H1 (cell line): ENCODE results near the gene FIZ1. TPM values are rescaled to one million over a fixed set of nuclear protein-coding genes. Genes with fewer than 3 reads are reported as not detected.
A peak's percentile ranks its signal among the peaks of the same experiment; 100 is the strongest.

ENCODE experiments used
- CTCF ChIA-PET: fragments of 300-600 bp; sonication (Branson Sonifier 250); formaldehyde crosslinking; loops from one replicate; lab custom pipeline; 2021; ENCODE audit not compliant: partially characterized antibody; lab: Charles Lee
- POLR2A ChIA-PET: fragments of 300-600 bp; sonication (Branson Sonifier 250); formaldehyde crosslinking; loops from one replicate; lab custom pipeline; 2021; ENCODE audit warnings: inconsistent platforms; ENCODE audit not compliant: partially characterized antibody; lab: Charles Lee
- DNase-seq, 2 experiments: peaks; one replicate each; pipeline versions ENCODE4 v3.0.0 to v3.0.0-alpha.2; 2010 to 2022; ENCODE audit warnings: low spot score in 2 of 2, low read depth in 1 of 2, mixed read lengths in 1 of 2
- FAIRE-seq: peaks from 2 replicates; lab custom pipeline; 2011; peaks lifted over from hg19 to GRCh38; lab: Jason Lieb, UNC
- H2AFZ ChIP-seq: 2 replicates; pipeline ENCODE4 v1.8.1; 2012; ENCODE audit warnings: low read length, inconsistent platforms
- H2AK5ac ChIP-seq: 2 replicates; pipeline ENCODE4 v1.6.1; 2013; ENCODE audit warnings: low read depth, low read length
- H2BK120ac ChIP-seq: replicated peaks from 2 replicates; pipeline ENCODE3; 2013; ENCODE audit warnings: low read depth, low read length, inconsistent platforms
- H2BK12ac ChIP-seq: 2 replicates; pipeline ENCODE4 v1.6.1; 2013; ENCODE audit warnings: low read depth, low read length
- H2BK15ac ChIP-seq: 2 replicates; pipeline ENCODE4 v1.6.1; 2013; ENCODE audit warnings: low read length
- H2BK20ac ChIP-seq: 2 replicates; pipeline ENCODE4 v1.6.1; 2013; ENCODE audit warnings: low read length
- H2BK5ac ChIP-seq: 2 replicates; pipeline ENCODE4 v1.6.1; 2013; ENCODE audit warnings: low read depth, low read length
- H3K14ac ChIP-seq: 2 replicates; pipeline ENCODE4 v1.6.1; 2013; ENCODE audit warnings: inconsistent platforms; ENCODE audit not compliant: insufficient read length
- H3K18ac ChIP-seq: 2 replicates; pipeline ENCODE4 v1.6.1; 2013; ENCODE audit warnings: low read length; ENCODE audit errors: extremely low read depth
- H3K23ac ChIP-seq: 2 replicates; pipeline ENCODE4 v1.6.1; 2013; ENCODE audit warnings: inconsistent platforms; ENCODE audit not compliant: insufficient read length
- H3K23me2 ChIP-seq: 2 replicates; pipeline ENCODE4 v1.6.1; 2013; ENCODE audit warnings: low read depth, low read length
- H3K27ac ChIP-seq: 2 replicates; pipeline ENCODE4 v1.6.1; 2011; ENCODE audit warnings: low read depth, low read length, inconsistent platforms
- H3K27me3 ChIP-seq, 4 experiments: replicated peaks in 1 of 4; 1 replicate in 1 of 4; 2 replicates in 3 of 4; pipeline versions ENCODE4 v1.6.1 to v1.8.1; 2011 to 2013; ENCODE audit warnings: low read length in 3 of 4, mild to moderate bottlenecking in 3 of 4, inconsistent platforms in 2 of 4, mixed read lengths in 2 of 4, moderate library complexity in 1 of 4; ENCODE audit not compliant: control insufficient read depth in 3 of 4, insufficient read depth in 3 of 4; ENCODE audit errors: extremely low read depth in 1 of 4
- H3K36me3 ChIP-seq, 4 experiments: 2 replicates each; pipeline versions ENCODE4 v1.6.1 to v1.8.1; 2011 to 2013; ENCODE audit warnings: mild to moderate bottlenecking in 4 of 4, low read length in 3 of 4, moderate library complexity in 2 of 4, control low read depth in 1 of 4, inconsistent platforms in 1 of 4; ENCODE audit not compliant: insufficient read depth in 4 of 4, control insufficient read depth in 2 of 4
- H3K4ac ChIP-seq: replicated peaks from 2 replicates; pipeline ENCODE3; 2013; ENCODE audit warnings: low read length, low read depth, mixed read lengths, inconsistent platforms; ENCODE audit not compliant: insufficient read length
- H3K4me1 ChIP-seq, 4 experiments: replicated peaks in 1 of 4; 1 replicate in 1 of 4; 2 replicates in 3 of 4; pipeline versions ENCODE4 v1.6.1 to v1.8.1; 2011 to 2013; ENCODE audit warnings: low read length in 3 of 4, inconsistent platforms in 2 of 4, mixed read lengths in 1 of 4; ENCODE audit not compliant: insufficient read depth in 4 of 4, control insufficient read depth in 3 of 4
- H3K4me2 ChIP-seq, 2 experiments: 2 replicates each; pipeline versions ENCODE4 v1.6.1 to v1.8.1; 2011 to 2013; ENCODE audit warnings: low read depth in 2 of 2, low read length in 2 of 2, control low read depth in 1 of 2, inconsistent platforms in 1 of 2, mild to moderate bottlenecking in 1 of 2; ENCODE audit not compliant: insufficient read depth in 1 of 2
- H3K4me3 ChIP-seq, 4 experiments: fragments of 200-600, 300-600 bp in 1 of 4; sonication (generic), shearing (Covaris generic), sonication (Bioruptor Twin) in 1 of 4; 2 replicates each; pipeline versions ENCODE4 v1.5.1 to v1.8.1; 2011 to 2016; ENCODE audit warnings: low read length in 4 of 4, low read depth in 3 of 4, control low read depth in 2 of 4, inconsistent platforms in 2 of 4, mild to moderate bottlenecking in 2 of 4, mixed read lengths in 1 of 4, moderate library complexity in 1 of 4; ENCODE audit not compliant: insufficient read depth in 2 of 4; ENCODE audit errors: extremely low read depth in 1 of 4
- H3K56ac ChIP-seq: replicated peaks from 2 replicates; pipeline ENCODE3; 2013; ENCODE audit warnings: low read depth, mild to moderate bottlenecking, mixed read lengths, low read length, inconsistent platforms; ENCODE audit not compliant: insufficient read length
- H3K79me1 ChIP-seq: 2 replicates; pipeline ENCODE4 v1.6.1; 2013; ENCODE audit warnings: low read depth, low read length, control low read depth
- H3K79me2 ChIP-seq, 2 experiments: 2 replicates each; pipeline versions ENCODE4 v1.6.1 to v1.8.1; 2012 to 2013; ENCODE audit warnings: low read length in 2 of 2, mild to moderate bottlenecking in 2 of 2, inconsistent platforms in 1 of 2; ENCODE audit not compliant: insufficient read depth in 2 of 2, control insufficient read depth in 1 of 2
- H3K9ac ChIP-seq, 4 experiments: replicated peaks in 1 of 4; 1 replicate in 1 of 4; 2 replicates in 3 of 4; pipeline versions ENCODE4 v1.6.1 to v1.8.1; 2011 to 2013; ENCODE audit warnings: low read depth in 3 of 4, low read length in 3 of 4, control low read depth in 2 of 4, mild to moderate bottlenecking in 2 of 4, moderate library complexity in 2 of 4, inconsistent platforms in 1 of 4; ENCODE audit errors: extremely low read depth in 1 of 4
- H3K9me3 ChIP-seq, 2 experiments: 2 replicates each; pipeline versions ENCODE4 v1.6.1 to v1.8.1; 2012 to 2013; ENCODE audit warnings: mild to moderate bottlenecking in 2 of 2, moderate library complexity in 2 of 2, control low read depth in 1 of 2, inconsistent platforms in 1 of 2, low read depth in 1 of 2, low read length in 1 of 2, mixed read lengths in 1 of 2; ENCODE audit not compliant: insufficient read depth in 2 of 2
- H4K20me1 ChIP-seq, 2 experiments: replicated peaks in 1 of 2; 2 replicates each; pipeline versions ENCODE3 to v1.8.1; 2011 to 2013; ENCODE audit warnings: inconsistent platforms in 2 of 2, low read length in 2 of 2, mild to moderate bottlenecking in 1 of 2; ENCODE audit not compliant: insufficient read depth in 2 of 2, control insufficient read depth in 1 of 2
- H4K5ac ChIP-seq: 2 replicates; pipeline ENCODE4 v1.6.1; 2013; ENCODE audit warnings: low read length, low read depth, mixed read lengths, inconsistent platforms; ENCODE audit not compliant: insufficient read length
- H4K8ac ChIP-seq: 2 replicates; pipeline ENCODE4 v1.8.0; 2013; ENCODE audit warnings: mild to moderate bottlenecking, moderate library complexity, low read length, inconsistent platforms; ENCODE audit not compliant: insufficient read depth; ENCODE audit errors: extremely low read depth
- H4K91ac ChIP-seq: replicated peaks from 2 replicates; pipeline ENCODE3; 2013; ENCODE audit warnings: low read length, mixed read lengths, inconsistent platforms; ENCODE audit not compliant: insufficient read length
- BACH1 ChIP-seq: IDR thresholded peaks from 2 replicates; pipeline ENCODE4 v1.6.1; 2012; ENCODE audit warnings: low read length, improper control_type of control experiment
- EZH2 ChIP-seq: fragments of 200-600 bp; sonication (generic); IDR thresholded peaks from 2 replicates; pipeline ENCODE4 v1.7.1; 2012; ENCODE audit warnings: low read depth, mild to moderate bottlenecking, moderate library complexity, low read length, inconsistent platforms; ENCODE audit not compliant: severe bottlenecking
- HDAC6 ChIP-seq: IDR thresholded peaks from one replicate; pipeline ENCODE4 v1.7.1; 2012; ENCODE audit warnings: low read depth, mild to moderate bottlenecking, inconsistent platforms, low read length, moderate library complexity
- MAFK ChIP-seq: IDR thresholded peaks from 2 replicates; pipeline ENCODE4 v1.6.1; 2012; ENCODE audit warnings: low read depth, mild to moderate bottlenecking, improper control_type of control experiment, low read length
- RAD21 ChIP-seq, 2 experiments: IDR thresholded peaks in 1 of 2; conservative IDR thresholded peaks in 1 of 2; 2 replicates each; pipeline ENCODE4 v1.6.1; 2011; ENCODE audit warnings: low read depth in 2 of 2, low read length in 2 of 2, improper control_type of control experiment in 1 of 2, inconsistent platforms in 1 of 2, mild to moderate bottlenecking in 1 of 2, moderate library complexity in 1 of 2
- TAF1 ChIP-seq: IDR thresholded peaks from 2 replicates; pipeline ENCODE4 v1.6.1; 2011; ENCODE audit warnings: mild to moderate bottlenecking, low read depth, low read length
- ZNF274 ChIP-seq: IDR thresholded peaks from 2 replicates; pipeline ENCODE4 v1.7.0; 2012; ENCODE audit warnings: low read length, borderline replicate concordance; ENCODE audit errors: extremely low read depth
- WGBS, 2 experiments: shearing (Covaris generic) in 1 of 2; methylation state at CpG; one replicate each; pipeline versions ENCODE4 v1.1.6 to v1.1.7; 2013 to 2015; ENCODE audit warnings: low lambda C conversion rate in 2 of 2, mixed read lengths in 2 of 2, inconsistent platforms in 1 of 2, low coverage in 1 of 2, missing lambda C conversion rate in 1 of 2; ENCODE audit not compliant: insufficient replicate concordance in 2 of 2, insufficient coverage in 1 of 2, insufficient read length in 1 of 2; ENCODE audit errors: extremely low coverage in 1 of 2, missing lambda C conversion rate in 1 of 2; 5-methylcytosine and 5-hydroxymethylcytosine counted together
- polyA plus RNA-seq, 7 experiments: library from polyadenylated mRNA; depleted of rRNA in 3 of 7; stranded (reverse) in 5 of 7; unstranded in 2 of 7; fragments of >200 nt in 5 of 7; fragments of 200-250 nt in 2 of 7; gene quantifications; 1 replicate in 5 of 7; 2 replicates in 1 of 7; 4 replicates in 1 of 7; pipeline versions ENCODE4 v1.2.1 to v1.2.3, GENCODE V29; 2011 to 2013; ENCODE audit warnings: missing spikeins in 2 of 7, mixed read lengths in 2 of 7
- total RNA-seq: library from RNA; stranded (reverse); fragmentation: NEBNext Ultra II Directional; extraction: Animal tissue kit (Norgen Biotek cat#: 25700); gene quantifications from 2 replicates; pipeline ENCODE4 v1.2.1, GENCODE V29; 2021
- TF ChIP-seq, protein P1 (sequence below): IDR thresholded peaks from 2 replicates; pipeline ENCODE4 v1.6.1; 2011; ENCODE audit warnings: low read length, improper control_type of control experiment
- TF ChIP-seq, protein P2 (sequence below): IDR thresholded peaks from 2 replicates; pipeline ENCODE4 v1.6.1; 2012; ENCODE audit warnings: inconsistent platforms

FIZ1 gene
- total and polyA plus RNA-seq, 2 of the 8 experiments (the other 6 are each of a cell fraction or from before 2014, with no cell fraction given): 9.1 to 18.5 TPM

DNA sequence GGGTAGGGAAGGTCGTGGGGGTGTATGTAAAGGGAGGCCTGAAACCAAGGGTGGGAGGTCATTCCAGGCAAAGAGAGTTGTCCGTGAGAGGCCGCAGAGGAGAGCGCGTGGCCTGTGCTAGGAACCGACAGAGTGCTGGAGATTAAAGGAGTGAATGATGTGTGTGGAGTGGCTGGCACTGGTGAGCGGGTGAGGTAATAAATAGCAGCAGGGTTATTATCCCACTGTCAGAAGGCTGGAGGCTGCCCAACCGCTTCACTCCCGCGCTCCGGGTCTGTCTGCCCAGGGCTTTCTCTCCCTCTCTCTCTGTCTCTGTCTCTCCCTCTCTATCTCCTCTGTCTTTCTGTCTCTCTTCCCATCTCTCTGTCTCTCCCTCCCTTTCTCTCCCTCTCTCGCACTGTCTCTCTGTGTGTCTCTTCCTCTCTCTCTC, 36.0 kb downstream of the FIZ1 start:
- H4K5ac ChIP-seq: no peak overlapping the region
- H4K8ac ChIP-seq: no peak overlapping the region
- peaks cover 0 to 4% of the 10 kb centered on the region in 2 experiments for H4K20me1 ChIP-seq
- no peak overlapping the region for H3K4me2 ChIP-seq
- no peak overlapping the region for H2BK12ac ChIP-seq
- no peak overlapping the region for H2BK5ac ChIP-seq
- no peak overlapping the region for H3K23ac ChIP-seq
- no peak for DNase-seq
- no peaks in the 10 kb centered on the region for H3K79me1 ChIP-seq
- H3K18ac ChIP-seq: no peak overlapping the region
- no peak for FAIRE-seq
- H3K4me3 ChIP-seq: no peak overlapping the region
- H2BK120ac ChIP-seq: no peak overlapping the region
- ChIA-PET CTCF (no interaction called here), POLR2A (no interaction called here)
- no peaks in the 10 kb centered on the region for H3K4me1 ChIP-seq
- no peaks in the 10 kb centered on the region; a peak in 1 of 7 replicates for H3K27me3 ChIP-seq
- H3K56ac ChIP-seq: no peak overlapping the region
- no peak overlapping the region for H3K4ac ChIP-seq
- no peak overlapping the region for H2BK15ac ChIP-seq
- H3K36me3 ChIP-seq: no peaks in the 10 kb centered on the region
- H3K79me2 ChIP-seq: no peaks in the 10 kb centered on the region
- no peak overlapping the region for H3K9ac ChIP-seq
- H3K23me2 ChIP-seq: peaks cover 7% of the 10 kb centered on the region; the same call in 1 of the 2 replicates
- H2AK5ac ChIP-seq: no peak overlapping the region
- no peaks in the 10 kb centered on the region for H3K9me3 ChIP-seq
- peak overlapping the region; percentile 5; the same call in 1 of the 2 replicates for H2AFZ ChIP-seq
- no peak for TF ChIP-seq HDAC6
- TF ChIP-seq MAFK: no peak
- TF ChIP-seq, protein P1, sequence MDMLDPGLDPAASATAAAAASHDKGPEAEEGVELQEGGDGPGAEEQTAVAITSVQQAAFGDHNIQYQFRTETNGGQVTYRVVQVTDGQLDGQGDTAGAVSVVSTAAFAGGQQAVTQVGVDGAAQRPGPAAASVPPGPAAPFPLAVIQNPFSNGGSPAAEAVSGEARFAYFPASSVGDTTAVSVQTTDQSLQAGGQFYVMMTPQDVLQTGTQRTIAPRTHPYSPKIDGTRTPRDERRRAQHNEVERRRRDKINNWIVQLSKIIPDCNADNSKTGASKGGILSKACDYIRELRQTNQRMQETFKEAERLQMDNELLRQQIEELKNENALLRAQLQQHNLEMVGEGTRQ: no peak
- TF ChIP-seq ZNF274: no peak
- TF ChIP-seq RAD21 (IDR thresholded peaks at IDR 0.05 in 1 of 2, conservative IDR thresholded peaks at IDR 0.05 in 1 of 2; ENCODE audit: low read depth in 2 of 2, low read length in 2 of 2): no peak
- TF ChIP-seq TAF1: no peak
- TF ChIP-seq EZH2: no peak
- TF ChIP-seq BACH1: no peak
- TF ChIP-seq, protein P2, sequence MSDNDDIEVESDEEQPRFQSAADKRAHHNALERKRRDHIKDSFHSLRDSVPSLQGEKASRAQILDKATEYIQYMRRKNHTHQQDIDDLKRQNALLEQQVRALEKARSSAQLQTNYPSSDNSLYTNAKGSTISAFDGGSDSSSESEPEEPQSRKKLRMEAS: no peak
- no peak overlapping the region for H4K91ac ChIP-seq
- WGBS, 2 experiments: 88% methylated on average over 8 of the region's 12 CpGs; no CpG with 5 or more reads in 1 of the 2 experiments
- H3K14ac ChIP-seq: no peak overlapping the region
- no peak overlapping the region for H3K27ac ChIP-seq
- no peak overlapping the region for H2BK20ac ChIP-seq
